ENCODE results near the gene PLXDC1.
A peak's percentile ranks its signal among the peaks of the same experiment; 100 is the strongest.
"Not testable (repeated sequence)": the region's sequence is repeated elsewhere in the genome, so short reads cannot be mapped to it uniquely, and the experiment has no call there.

Gene PLXDC1

DNA sequence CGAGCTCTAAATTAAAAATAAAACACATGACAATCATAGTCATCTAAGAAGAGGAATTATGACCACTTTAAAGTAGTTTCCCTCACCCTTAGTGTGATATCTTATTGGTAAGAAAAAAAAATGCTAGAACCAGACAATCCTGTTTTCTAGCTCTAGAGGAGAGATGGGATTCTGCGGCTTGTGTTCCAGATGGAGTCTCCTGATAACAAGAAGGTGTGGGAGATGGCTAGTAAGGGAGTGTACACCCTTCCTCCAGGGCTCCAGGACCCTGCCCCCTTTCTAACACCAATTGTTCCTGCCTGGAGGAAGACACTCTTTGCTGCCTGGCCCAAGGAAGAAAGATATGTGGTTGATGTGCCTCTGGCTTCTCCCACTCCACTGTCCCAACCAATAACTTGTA, 115.4 kb downstream of the PLXDC1 start:
- TF ChIP-seq, protein P1, sequence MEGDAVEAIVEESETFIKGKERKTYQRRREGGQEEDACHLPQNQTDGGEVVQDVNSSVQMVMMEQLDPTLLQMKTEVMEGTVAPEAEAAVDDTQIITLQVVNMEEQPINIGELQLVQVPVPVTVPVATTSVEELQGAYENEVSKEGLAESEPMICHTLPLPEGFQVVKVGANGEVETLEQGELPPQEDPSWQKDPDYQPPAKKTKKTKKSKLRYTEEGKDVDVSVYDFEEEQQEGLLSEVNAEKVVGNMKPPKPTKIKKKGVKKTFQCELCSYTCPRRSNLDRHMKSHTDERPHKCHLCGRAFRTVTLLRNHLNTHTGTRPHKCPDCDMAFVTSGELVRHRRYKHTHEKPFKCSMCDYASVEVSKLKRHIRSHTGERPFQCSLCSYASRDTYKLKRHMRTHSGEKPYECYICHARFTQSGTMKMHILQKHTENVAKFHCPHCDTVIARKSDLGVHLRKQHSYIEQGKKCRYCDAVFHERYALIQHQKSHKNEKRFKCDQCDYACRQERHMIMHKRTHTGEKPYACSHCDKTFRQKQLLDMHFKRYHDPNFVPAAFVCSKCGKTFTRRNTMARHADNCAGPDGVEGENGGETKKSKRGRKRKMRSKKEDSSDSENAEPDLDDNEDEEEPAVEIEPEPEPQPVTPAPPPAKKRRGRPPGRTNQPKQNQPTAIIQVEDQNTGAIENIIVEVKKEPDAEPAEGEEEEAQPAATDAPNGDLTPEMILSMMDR (IDR thresholded peaks at IDR 0.05; ENCODE audit: extremely low read depth, missing control alignments) = no peak
- no peak for DNase-seq (ENCODE audit: low spot score)

DNA sequence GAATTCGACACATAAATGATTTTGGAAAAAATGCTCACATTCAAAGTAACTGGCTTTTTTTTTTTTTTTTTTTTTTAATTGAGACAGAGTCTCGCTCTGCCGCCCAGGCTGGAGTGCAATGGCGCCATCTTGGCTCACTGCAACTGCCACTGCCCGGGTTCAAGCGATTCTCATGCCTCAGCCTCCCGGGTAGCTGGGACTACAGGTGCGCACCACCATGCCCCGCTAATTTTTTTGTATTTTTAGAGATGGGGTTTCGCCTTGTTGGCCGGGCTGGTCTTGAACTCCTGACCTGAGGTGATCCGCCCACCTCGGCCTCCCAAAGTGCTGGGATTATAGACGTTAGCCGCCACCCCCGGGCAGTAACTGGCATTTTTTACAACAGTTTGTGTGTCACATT, 115.9 kb downstream of the PLXDC1 start:
- not testable (repeated sequence) for DNase-seq (ENCODE audit: low spot score)

DNA sequence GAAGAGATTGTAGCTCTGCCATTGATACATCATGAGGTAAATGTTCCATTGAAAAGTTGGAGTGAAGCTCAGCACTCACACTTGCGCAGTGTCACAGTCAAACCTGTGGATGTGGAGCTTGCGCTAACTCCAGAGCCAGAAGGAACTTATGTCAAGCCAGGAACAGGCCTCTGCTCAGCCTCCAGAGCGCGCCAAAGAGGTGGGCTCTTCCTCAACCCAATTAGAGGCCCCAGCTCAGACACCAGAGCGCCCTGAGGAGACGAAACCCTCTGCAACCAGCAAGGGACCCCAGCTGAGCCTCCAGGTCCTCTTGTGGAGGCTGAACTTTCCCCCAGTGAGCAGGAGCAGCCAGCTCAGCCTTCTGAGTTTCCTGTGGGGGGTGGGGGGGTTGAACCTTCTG, 122.7 kb downstream of the PLXDC1 start:
- TF ChIP-seq, protein P1 (IDR thresholded peaks at IDR 0.05; ENCODE audit: extremely low read depth, missing control alignments) = no peak
- DNase-seq (ENCODE audit: low spot score) = no peak

DNA sequence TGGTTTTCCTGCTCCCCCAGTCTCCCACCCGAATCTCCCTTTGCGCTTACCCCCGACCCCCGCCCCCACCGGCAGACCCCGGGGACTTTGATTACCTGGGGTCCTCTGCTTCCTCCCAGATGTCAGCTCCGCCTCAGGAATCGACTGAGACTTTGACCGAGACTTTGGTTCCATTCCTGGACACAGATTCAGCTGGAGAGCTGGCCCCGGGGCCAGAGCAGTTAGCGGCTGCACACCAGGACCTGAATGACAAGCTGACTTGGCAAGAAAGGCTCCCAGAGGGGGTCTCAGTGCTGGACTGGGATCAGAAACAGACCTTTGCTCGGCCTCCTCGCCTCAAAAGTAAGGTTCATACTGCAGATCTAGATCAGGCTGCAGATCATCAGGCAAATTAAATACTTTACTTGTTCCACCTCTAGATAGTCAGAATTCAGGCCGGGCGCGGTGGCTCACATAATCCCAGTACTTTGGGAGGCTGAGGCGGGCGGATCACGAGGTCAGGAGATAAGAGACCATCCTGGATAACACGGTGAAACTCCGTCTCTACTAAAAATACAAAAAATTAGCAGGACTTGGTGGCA, 123.9 kb downstream of the PLXDC1 start:
- DNase-seq (ENCODE audit: low spot score) = no peak
- TF ChIP-seq, protein P1 (IDR thresholded peaks at IDR 0.05; ENCODE audit: extremely low read depth, missing control alignments) = no peak

DNA sequence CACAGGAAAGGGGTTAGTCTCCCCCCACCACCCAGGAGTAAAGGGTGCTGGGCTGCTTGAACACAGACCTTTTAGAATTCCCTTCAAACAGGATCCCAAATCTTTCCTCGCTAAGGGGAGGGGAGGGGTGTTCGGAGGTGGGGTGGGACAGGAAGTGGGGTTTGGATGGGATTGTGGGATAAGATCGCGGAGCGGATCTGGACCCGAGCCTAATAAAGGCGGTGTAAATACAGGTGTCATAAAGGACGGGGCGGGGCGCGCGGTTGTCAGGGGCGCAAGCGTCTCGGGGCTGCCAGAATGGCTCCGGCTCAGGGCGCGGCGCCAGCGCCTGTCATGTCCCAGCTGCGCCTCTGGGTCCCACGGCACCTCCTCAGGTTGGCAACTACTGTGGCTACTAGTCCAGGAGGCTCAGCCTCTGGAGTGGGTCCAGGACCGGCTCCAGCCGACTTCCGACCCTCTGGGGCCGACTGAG, 124.4 kb downstream of the PLXDC1 start:
- DNase-seq (ENCODE audit: low spot score) = peak; percentile 27
- TF ChIP-seq, protein P1 (IDR thresholded peaks at IDR 0.05; ENCODE audit: extremely low read depth, missing control alignments) = no peak

DNA sequence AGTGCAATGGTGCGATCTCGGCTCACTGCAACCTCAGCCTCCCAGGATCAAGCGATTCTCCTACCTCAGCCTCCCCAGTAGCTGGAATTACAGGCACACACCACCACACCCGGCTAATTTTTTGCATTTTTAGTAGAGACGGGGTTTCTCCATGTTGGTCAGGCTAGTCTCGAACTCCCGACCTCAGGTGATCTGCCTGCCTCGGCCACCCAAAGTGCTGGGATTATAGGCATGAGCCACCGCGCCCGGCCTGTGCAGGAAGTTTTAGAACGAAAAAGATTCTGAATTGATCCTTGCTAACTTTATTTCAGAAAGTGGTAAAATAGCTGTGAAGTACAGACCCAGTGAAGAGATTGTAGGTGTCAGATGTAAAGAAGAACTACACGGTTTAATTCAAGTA, 125.1 kb downstream of the PLXDC1 start:
- not testable (repeated sequence) for DNase-seq (ENCODE audit: low spot score)

DNA sequence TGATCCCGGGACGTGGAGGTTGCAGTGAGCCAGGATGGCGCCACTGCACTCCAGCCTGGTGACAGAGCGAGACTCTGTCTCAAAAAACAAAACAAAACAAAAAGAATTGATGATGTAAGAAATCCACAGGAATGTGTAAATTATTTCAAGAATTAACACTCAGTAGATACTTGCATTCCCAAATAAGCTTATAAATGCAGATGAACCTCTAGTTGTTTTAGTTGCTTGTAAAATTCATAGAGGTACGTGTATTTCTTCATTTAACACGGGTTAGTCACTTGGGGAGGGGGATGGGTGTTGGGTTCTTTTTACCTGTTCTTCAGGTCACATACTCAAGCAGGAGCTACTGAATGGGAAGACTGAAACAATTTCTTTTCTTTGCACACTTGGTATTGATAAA, 128.5 kb downstream of the PLXDC1 start:
- TF ChIP-seq, protein P1 (IDR thresholded peaks at IDR 0.05; ENCODE audit: extremely low read depth, missing control alignments) = no peak
- DNase-seq (ENCODE audit: low spot score) = no peak

DNA sequence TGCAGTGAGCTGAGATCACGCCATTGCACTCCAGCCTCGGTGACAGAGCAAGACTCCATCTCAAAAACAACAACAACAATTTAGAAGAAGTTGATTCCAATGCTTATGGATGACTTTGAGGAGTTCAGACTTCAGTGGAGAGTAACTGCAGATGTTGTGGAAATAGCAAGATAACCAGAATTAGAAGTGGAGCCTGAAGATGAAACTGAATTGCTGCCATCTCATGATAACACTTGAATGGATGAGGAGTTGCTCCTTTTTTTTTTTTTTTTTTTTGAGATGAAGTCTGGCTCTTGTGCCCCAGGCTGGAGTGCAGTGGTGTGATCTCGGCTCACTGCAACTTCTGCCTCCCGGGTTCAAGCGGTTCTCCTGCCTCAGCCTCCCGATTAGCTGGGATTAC, 131.4 kb downstream of the PLXDC1 start:
- DNase-seq (ENCODE audit: low spot score) = not testable (repeated sequence)

DNA sequence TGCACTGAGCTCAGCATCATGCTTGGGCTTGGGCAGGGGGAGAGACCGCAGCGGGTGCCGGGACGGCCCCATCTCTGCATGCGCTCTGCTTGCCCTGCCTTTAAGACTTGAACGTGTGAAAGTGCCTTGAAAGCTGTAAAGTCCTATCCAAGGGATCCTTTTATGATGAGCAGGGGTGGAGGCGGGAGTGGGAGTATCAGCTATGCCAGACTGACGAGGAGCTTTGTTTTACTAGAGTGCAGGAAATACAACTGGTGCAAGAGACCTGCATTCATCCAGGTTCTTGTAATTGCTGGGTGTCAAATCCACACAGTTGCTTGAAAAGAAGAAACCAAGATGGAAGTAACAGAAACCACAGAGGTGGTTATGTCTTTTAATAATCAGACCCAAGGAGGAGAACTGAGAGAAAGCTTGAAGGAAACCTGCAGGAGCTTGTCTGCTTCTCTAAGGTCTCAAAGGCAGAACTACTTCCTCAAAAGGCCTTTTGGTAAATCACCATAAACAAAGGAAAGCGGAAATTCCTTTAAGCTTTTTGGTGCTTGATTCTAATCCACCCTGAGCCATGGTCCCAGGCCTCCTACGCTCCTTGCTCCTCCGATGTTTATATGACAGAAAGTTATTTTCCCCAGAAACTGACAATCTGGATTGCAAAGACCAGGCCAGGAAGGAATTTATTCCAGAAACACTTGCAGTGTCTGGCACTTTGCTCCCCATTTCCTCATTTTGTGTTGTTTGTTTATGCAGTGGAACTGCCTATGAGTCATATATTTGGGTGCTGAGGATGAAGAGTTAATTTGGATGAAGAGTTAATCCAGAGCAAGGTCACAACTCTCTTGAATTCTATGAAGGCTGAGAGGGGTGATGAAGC, 132.9 kb downstream of the PLXDC1 start:
- TF ChIP-seq, protein P1 (IDR thresholded peaks at IDR 0.05; ENCODE audit: extremely low read depth, missing control alignments) = no peak
- no peak for DNase-seq (ENCODE audit: low spot score)

All from GM20000 (cell line).